Mucosa of descending colon (tissue), 3 donors: ENCODE data around the gene KIAA0930. TPM values are rescaled to one million over a fixed set of nuclear protein-coding genes. Genes with fewer than 3 reads are reported as not detected.

Experiments used
- ATAC-seq: fragments of 200-7000 bp; cut with Tn5 transposase; one replicate; pipeline ENCODE4 v1.9.1; 2020; ENCODE audit warnings: mild to moderate bottlenecking, moderate library complexity
- DNase-seq, 3 donors: peaks; one replicate each; pipeline ENCODE4 v3.0.0-alpha.2; 2020
- H3K36me3 ChIP-seq: fragments of 200-600 bp; one replicate; pipeline ENCODE4 v1.8.0; 2021; ENCODE audit warnings: low read depth, mild to moderate bottlenecking
- H3K4me1 ChIP-seq: fragments of 200-600 bp; one replicate; pipeline ENCODE4 v1.8.0; 2021; ENCODE audit warnings: low read depth, mild to moderate bottlenecking
- H3K4me3 ChIP-seq: fragments of 200-600 bp; one replicate; pipeline ENCODE4 v1.8.0; 2021; ENCODE audit warnings: mild to moderate bottlenecking
- H3K9me3 ChIP-seq: fragments of 200-600 bp; one replicate; pipeline ENCODE4 v1.8.0; 2021; ENCODE audit warnings: mild to moderate bottlenecking
- CTCF ChIP-seq: fragments of 200-600 bp; IDR thresholded peaks from one replicate; pipeline ENCODE4 v1.8.0; 2022; ENCODE audit warnings: antibody characterized with exemption, mild to moderate bottlenecking
- intact Hi-C, 2 donors: fragments of 100-400 bp; cut with DNase I in 1 of 2; cut with micrococcal nuclease in 1 of 2; formaldehyde crosslinking; loops; one replicate each; pipeline versions ENCODE4 v1.11.0 to v1.11.1; 2022; cut with DNase I, micrococcal nuclease
- total RNA-seq, 3 donors: library from RNA; stranded (reverse); fragmentation: NEBNext Ultra II Directional in 2 of 3; extraction: Animal tissue kit (Norgen Biotek cat#: 25700) in 2 of 3; gene quantifications; one replicate each; pipeline versions ENCODE4 v1.2.1 to v1.2.4, GENCODE V29; 2021 to 2023
- donor health status: DM: no; HTN: no; CAD: no; lungs with moderate emphysema.
- donor health status: DM: no; HTN: no; CAD: no.
- donor health status: DM: no; HTN: yes; CAD: no.

The KIAA0930 gene
- total RNA-seq, 3 donors from 2014 or later = 32.7 to 62.4 (median 37.7) TPM

- peaks cover 3% of the 10 kb centered on the region for H3K4me1 ChIP-seq
- ATAC-seq (no peak), DNase-seq (no peak)
- H3K4me3 ChIP-seq = no peak overlapping the region
- intact Hi-C loops = no loop called here
- TF ChIP-seq CTCF = no peak
- H3K9me3 ChIP-seq = no peaks in the 10 kb centered on the region
- no peaks in the 10 kb centered on the region for H3K36me3 ChIP-seq
These were observed 22.9 kb downstream of the KIAA0930 start for GRCh38 chr22:45217806-45218205.

- Histone ChIP-seq H3K9me3 (no peaks in the 10 kb centered on the region), H3K4me3 (no peak overlapping the region), H3K4me1 (peaks cover 3% of the 10 kb centered on the region), H3K36me3 (no peaks in the 10 kb centered on the region)
- intact Hi-C loops = no loop called here
- ATAC-seq (no peak), DNase-seq (no peak)
- no peak for TF ChIP-seq CTCF
These were observed 23.3 kb downstream of the KIAA0930 start for GRCh38 chr22:45217345-45217744.

- Histone ChIP-seq H3K4me3 (no peak overlapping the region), H3K9me3 (no peaks in the 10 kb centered on the region), H3K4me1 (peaks cover 3% of the 10 kb centered on the region), H3K36me3 (no peaks in the 10 kb centered on the region)
- ATAC-seq = no peak
- DNase-seq = no peak
- intact Hi-C loops = no loop called here
- no peak for TF ChIP-seq CTCF
These were observed 24.3 kb downstream of the KIAA0930 start for GRCh38 chr22:45216133-45217003.

- ATAC-seq = peak; percentile 47
- DNase-seq = peak in 2 of 3 donors; percentile 31 to 59
- Histone ChIP-seq H3K4me1 (peaks cover 3% of the 10 kb centered on the region), H3K36me3 (no peaks in the 10 kb centered on the region), H3K4me3 (no peak overlapping the region), H3K9me3 (no peaks in the 10 kb centered on the region)
- TF ChIP-seq CTCF = no peak
- intact Hi-C loops = no loop called here
These were observed 27.5 kb downstream of the KIAA0930 start for GRCh38 chr22:45212992-45213751.

GRCh38 chr22:45212306-45212709 is 28.4 kb downstream of the KIAA0930 start:
- Histone ChIP-seq H3K4me1 (peaks cover 3% of the 10 kb centered on the region), H3K9me3 (no peaks in the 10 kb centered on the region), H3K36me3 (no peaks in the 10 kb centered on the region), H3K4me3 (no peak overlapping the region)
- intact Hi-C loops = no loop called here
- ATAC-seq (peak; percentile 56), DNase-seq (peak; percentile 50 to 78 (median 62))
- TF ChIP-seq CTCF = no peak
